Endodermal cell (in vitro differentiated cells): ENCODE measurements around the gene SLIT3. TPM values are rescaled to one million over a fixed set of nuclear protein-coding genes. Genes with fewer than 3 reads are reported as not detected.

Experiments used
- DNase-seq: peaks from one replicate; pipeline ENCODE4 v3.0.0-alpha.2; 2017
- H3K27ac ChIP-seq: 2 replicates; pipeline ENCODE4 v1.5.1; 2013; ENCODE audit warnings: mild to moderate bottlenecking, low read depth, low read length, moderate library complexity
- H3K27me3 ChIP-seq: 2 replicates; pipeline ENCODE4 v1.6.1; 2013; ENCODE audit warnings: mild to moderate bottlenecking, low read length, moderate library complexity; ENCODE audit not compliant: insufficient read depth, control insufficient read depth, poor library complexity, severe bottlenecking
- H3K36me3 ChIP-seq: 2 replicates; pipeline ENCODE4 v1.7.0; 2013; ENCODE audit warnings: mild to moderate bottlenecking, low read length, moderate library complexity; ENCODE audit not compliant: control insufficient read depth, insufficient read depth
- H3K4me1 ChIP-seq: one replicate; pipeline ENCODE4 v1.7.0; 2013; ENCODE audit warnings: low read length; ENCODE audit not compliant: control insufficient read depth, insufficient read depth
- H3K4me3 ChIP-seq: 2 replicates; pipeline ENCODE4 v1.5.1; 2013; ENCODE audit warnings: mild to moderate bottlenecking, low read length, moderate library complexity
- H3K9ac ChIP-seq: 2 replicates; pipeline ENCODE4 v1.6.1; 2013; ENCODE audit warnings: mild to moderate bottlenecking, low read length, moderate library complexity; ENCODE audit not compliant: poor library complexity, severe bottlenecking; ENCODE audit errors: extremely low read depth
- H3K9me3 ChIP-seq: 2 replicates; pipeline ENCODE4 v1.6.1; 2013; ENCODE audit warnings: mild to moderate bottlenecking, low read length, moderate library complexity; ENCODE audit not compliant: control insufficient read depth
- H3K27ac Mint-ChIP-seq: 2 replicates; pipeline ENCODE4 v1.8.0; 2020; ENCODE audit warnings: mixed read lengths
- H3K27me3 Mint-ChIP-seq: 2 replicates; pipeline ENCODE4 v1.8.0; 2021; ENCODE audit warnings: mild to moderate bottlenecking, mixed read lengths; ENCODE audit not compliant: insufficient read depth
- H3K36me3 Mint-ChIP-seq: 2 replicates; pipeline ENCODE4 v1.8.0; 2020; ENCODE audit warnings: low read depth, mixed read lengths
- H3K4me1 Mint-ChIP-seq: 2 replicates; pipeline ENCODE4 v1.8.0; 2020; ENCODE audit warnings: mixed read lengths
- H3K4me3 Mint-ChIP-seq: 2 replicates; pipeline ENCODE4 v1.8.0; 2020; ENCODE audit warnings: mild to moderate bottlenecking, moderate library complexity, mixed read lengths
- H3K9me3 Mint-ChIP-seq: 2 replicates; pipeline ENCODE4 v1.8.0; 2020; ENCODE audit warnings: mild to moderate bottlenecking, mixed read lengths
- WGBS, 2 experiments: methylation state at CpG; one replicate each; pipeline versions ENCODE4 v1.1.5 to v1.1.7; 2013; ENCODE audit warnings: missing lambda C conversion rate in 2 of 2, mixed read lengths in 1 of 2; ENCODE audit not compliant: insufficient coverage in 1 of 2, insufficient read length in 1 of 2; 5-methylcytosine and 5-hydroxymethylcytosine counted together
- total RNA-seq, 2 donors: library from RNA; stranded (reverse); fragmentation: NEBNext Ultra II Directional in 1 of 2; extraction: Animal tissue kit (Norgen Biotek cat#: 25700) in 1 of 2; gene quantifications; 2 replicates in 1 of 2; 3 replicates in 1 of 2; pipeline ENCODE4 v1.2.1, GENCODE V29; 2021
- TF ChIP-seq, protein P1 (sequence below): fragments of 200-600 bp; sonication (generic); conservative IDR thresholded peaks from 2 replicates; pipeline ENCODE4 v1.5.0; 2021; ENCODE audit warnings: antibody characterized with exemption, mild to moderate bottlenecking

SLIT3 gene
- total RNA-seq, 2 donors from 2014 or later: 2.5 to 3.4 TPM

- Histone ChIP-seq H3K27me3 (no peaks in the 10 kb centered on the region), H3K4me3 (no peak overlapping the region), H3K4me1 (peaks cover 4% of the 10 kb centered on the region), H3K9me3 (peaks cover 34% of the 10 kb centered on the region), H3K36me3 (no peaks in the 10 kb centered on the region), H3K9ac (no peak overlapping the region), H3K27ac (no peak overlapping the region)
- Mint-ChIP-seq H3K27ac (no peak overlapping the region), H3K36me3 (peaks cover 5% of the 10 kb centered on the region), H3K9me3 (peaks cover 32% of the 10 kb centered on the region), H3K4me1 (peaks cover 11% of the 10 kb centered on the region), H3K27me3 (peaks cover 7% of the 10 kb centered on the region), H3K4me3 (no peak overlapping the region)
- 92 to 100% methylated on average over 1 of the region's 1 CpG for WGBS, 2 experiments
- DNase-seq: no peak
- TF ChIP-seq, protein P1, sequence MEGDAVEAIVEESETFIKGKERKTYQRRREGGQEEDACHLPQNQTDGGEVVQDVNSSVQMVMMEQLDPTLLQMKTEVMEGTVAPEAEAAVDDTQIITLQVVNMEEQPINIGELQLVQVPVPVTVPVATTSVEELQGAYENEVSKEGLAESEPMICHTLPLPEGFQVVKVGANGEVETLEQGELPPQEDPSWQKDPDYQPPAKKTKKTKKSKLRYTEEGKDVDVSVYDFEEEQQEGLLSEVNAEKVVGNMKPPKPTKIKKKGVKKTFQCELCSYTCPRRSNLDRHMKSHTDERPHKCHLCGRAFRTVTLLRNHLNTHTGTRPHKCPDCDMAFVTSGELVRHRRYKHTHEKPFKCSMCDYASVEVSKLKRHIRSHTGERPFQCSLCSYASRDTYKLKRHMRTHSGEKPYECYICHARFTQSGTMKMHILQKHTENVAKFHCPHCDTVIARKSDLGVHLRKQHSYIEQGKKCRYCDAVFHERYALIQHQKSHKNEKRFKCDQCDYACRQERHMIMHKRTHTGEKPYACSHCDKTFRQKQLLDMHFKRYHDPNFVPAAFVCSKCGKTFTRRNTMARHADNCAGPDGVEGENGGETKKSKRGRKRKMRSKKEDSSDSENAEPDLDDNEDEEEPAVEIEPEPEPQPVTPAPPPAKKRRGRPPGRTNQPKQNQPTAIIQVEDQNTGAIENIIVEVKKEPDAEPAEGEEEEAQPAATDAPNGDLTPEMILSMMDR: no peak
Observed at GRCh38 chr5:169157064-169157463, 143.9 kb downstream of the SLIT3 start.

DNA sequence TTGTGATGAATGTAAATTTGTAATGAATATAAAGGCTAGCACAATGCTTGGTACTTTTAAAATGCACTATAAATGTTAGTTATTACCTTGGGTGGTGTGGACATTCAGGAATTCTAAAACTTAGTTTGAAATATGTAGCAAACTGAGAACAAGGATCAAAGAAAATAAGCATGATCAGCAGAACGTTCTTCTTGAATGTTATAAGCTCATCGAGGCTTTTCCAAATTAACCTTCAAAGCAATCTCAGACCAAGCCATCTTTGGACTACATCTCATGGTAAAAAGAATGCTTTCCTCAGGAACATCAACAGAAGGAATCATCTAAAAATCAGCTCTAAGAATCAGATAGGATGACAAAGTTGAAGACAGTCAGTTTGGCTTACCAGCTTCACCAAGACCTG lies 146.3 kb downstream of the SLIT3 start:
- Mint-ChIP-seq H3K27ac (no peak overlapping the region), H3K4me3 (no peak overlapping the region)

DNA sequence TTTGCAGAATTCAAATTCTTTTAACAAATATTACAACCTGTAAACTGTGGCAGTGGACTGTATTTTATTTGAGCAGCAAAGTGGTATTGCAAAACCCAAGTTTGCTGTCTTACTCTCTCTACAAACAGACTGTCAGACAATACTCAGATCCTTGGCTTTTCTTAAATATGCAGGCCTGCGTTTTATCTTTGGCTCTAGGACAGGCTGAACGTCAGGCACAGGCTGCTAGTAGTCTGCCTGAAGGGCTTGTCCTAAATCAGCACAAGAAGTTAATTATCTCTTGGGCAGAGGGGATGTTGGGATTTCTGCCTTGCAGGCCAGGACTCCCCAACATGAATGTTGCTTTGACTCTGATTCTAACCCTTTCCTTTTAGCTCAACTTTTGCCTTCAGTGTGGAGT lies 147.5 kb downstream of the SLIT3 start:
- H3K4me1 Mint-ChIP-seq: peaks cover 21% of the 10 kb centered on the region
- DNase-seq: no peak
- H3K9me3 ChIP-seq: peaks cover 15% of the 10 kb centered on the region
- no peak overlapping the region for H3K4me3 Mint-ChIP-seq
- TF ChIP-seq, protein P1: no peak
- H3K27me3 ChIP-seq: no peaks in the 10 kb centered on the region
- H3K36me3 ChIP-seq: no peaks in the 10 kb centered on the region
- H3K9me3 Mint-ChIP-seq: peaks cover 14% of the 10 kb centered on the region
- no peak overlapping the region for H3K9ac ChIP-seq
- peaks cover 4% of the 10 kb centered on the region for H3K4me1 ChIP-seq
- H3K27ac Mint-ChIP-seq: no peak overlapping the region
- H3K4me3 ChIP-seq: no peak overlapping the region
- no peak overlapping the region for H3K27ac ChIP-seq
- WGBS, 2 experiments: 86% methylated on average over 2 of the region's 2 CpGs; no CpG with 5 or more reads in 1 of the 2 experiments
- H3K27me3 Mint-ChIP-seq: peaks cover 7% of the 10 kb centered on the region
- peaks cover 4% of the 10 kb centered on the region for H3K36me3 Mint-ChIP-seq

More for the DNA sequence above, 146.3 kb downstream of the SLIT3 start:
- Histone ChIP-seq H3K27me3 (no peaks in the 10 kb centered on the region), H3K4me3 (peak overlapping the region; percentile 18), H3K36me3 (no peaks in the 10 kb centered on the region), H3K27ac (no peak overlapping the region), H3K4me1 (peaks cover 4% of the 10 kb centered on the region), H3K9ac (no peak overlapping the region), H3K9me3 (peaks cover 28% of the 10 kb centered on the region)
- TF ChIP-seq, protein P1: no peak
- 96 to 100% methylated on average over 1 to 2 of the region's 2 CpGs for WGBS, 2 experiments
- DNase-seq: no peak
- peaks cover 21% of the 10 kb centered on the region for H3K4me1 Mint-ChIP-seq
- peaks cover 7% of the 10 kb centered on the region for H3K27me3 Mint-ChIP-seq
- H3K36me3 Mint-ChIP-seq: peaks cover 4% of the 10 kb centered on the region
- H3K9me3 Mint-ChIP-seq: peaks cover 27% of the 10 kb centered on the region
